Effector memory CD4-positive, alpha-beta T cell (primary cell): ENCODE measurements around the gene PRSS36.
"Not testable (repeated sequence)": the region's sequence is repeated elsewhere in the genome, so short reads cannot be mapped to it uniquely, and the experiment has no call there.

Experiments
- DNase-seq, 3 donors: peaks; one replicate each; pipeline ENCODE4 v3.0.0-alpha.2; 2020
- H3K27ac ChIP-seq: 2 replicates; pipeline ENCODE4 v1.7.0; 2013; ENCODE audit warnings: mild to moderate bottlenecking, low read length, moderate library complexity; ENCODE audit not compliant: insufficient read depth, poor library complexity, severe bottlenecking
- H3K27me3 ChIP-seq: replicated peaks from 2 replicates; pipeline ENCODE4 v1.7.0; 2013; ENCODE audit warnings: mild to moderate bottlenecking, low read length; ENCODE audit not compliant: insufficient read depth, control insufficient read depth, poor library complexity, severe bottlenecking
- H3K36me3 ChIP-seq: 2 replicates; pipeline ENCODE4 v1.7.0; 2013; ENCODE audit warnings: mild to moderate bottlenecking, low read length, moderate library complexity; ENCODE audit not compliant: control insufficient read depth, insufficient read depth
- H3K4me1 ChIP-seq: 2 replicates; pipeline ENCODE4 v1.7.0; 2013; ENCODE audit warnings: low read length, mild to moderate bottlenecking; ENCODE audit not compliant: control insufficient read depth, insufficient read depth, poor library complexity, severe bottlenecking
- H3K4me3 ChIP-seq: 2 replicates; pipeline ENCODE4 v1.7.0; 2013; ENCODE audit warnings: low read length, low read depth, mild to moderate bottlenecking; ENCODE audit not compliant: insufficient read depth, poor library complexity, severe bottlenecking
- H3K9me3 ChIP-seq: 2 replicates; pipeline ENCODE4 v1.7.0; 2013; ENCODE audit warnings: mild to moderate bottlenecking, low read length, moderate library complexity; ENCODE audit not compliant: control insufficient read depth

Gene PRSS36

DNA sequence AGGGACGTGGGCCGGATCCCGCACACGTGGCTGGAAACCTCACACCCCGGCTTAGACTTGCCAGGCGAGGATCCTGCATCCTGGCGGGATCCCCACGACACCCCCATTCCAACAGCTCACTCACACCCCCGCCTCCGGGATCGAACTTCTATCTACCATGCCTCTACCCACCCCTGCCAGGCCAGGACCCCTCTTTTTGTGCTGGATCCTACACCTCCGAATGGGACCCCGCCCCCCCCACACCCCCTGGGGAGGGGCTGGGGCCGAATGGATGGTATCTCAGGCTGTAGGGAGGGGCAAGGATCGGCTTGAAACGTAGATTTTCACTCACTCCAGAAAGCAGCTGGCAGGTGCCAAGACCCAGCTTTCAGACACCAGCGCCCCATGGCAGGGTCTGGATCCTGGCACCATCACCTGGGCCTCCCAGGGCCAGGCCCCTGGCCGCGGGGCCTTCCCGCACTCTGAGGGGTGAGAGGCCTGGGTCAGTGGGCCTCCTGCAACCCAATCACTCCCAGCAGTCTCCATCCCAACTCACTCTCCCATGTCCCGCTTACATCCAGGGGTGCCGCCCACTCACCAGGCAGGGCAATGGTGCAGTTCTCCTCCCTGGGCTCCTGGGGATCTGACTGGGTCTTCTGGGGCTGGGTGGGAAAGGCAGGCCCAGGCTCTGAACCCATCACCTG is 6.7 kb downstream of the PRSS36 start:
- no peaks in the 10 kb centered on the region for H3K4me1 ChIP-seq
- H3K4me3 ChIP-seq, result peak overlapping the region; percentile 20
- no peak for DNase-seq
- H3K27ac ChIP-seq, result peak overlapping the region; percentile 62
- H3K27me3 ChIP-seq, result no peaks in the 10 kb centered on the region
- no peaks in the 10 kb centered on the region for H3K9me3 ChIP-seq
- no peaks in the 10 kb centered on the region for H3K36me3 ChIP-seq

- Histone ChIP-seq H3K27ac (peak overlapping the region; percentile 62), H3K27me3 (no peaks in the 10 kb centered on the region), H3K4me1 (no peaks in the 10 kb centered on the region), H3K36me3 (no peaks in the 10 kb centered on the region), H3K9me3 (no peaks in the 10 kb centered on the region), H3K4me3 (peak overlapping the region; percentile 20)
- peak; percentile 93 to 96 (median 94) for DNase-seq
Observed at GRCh38 chr16:31142109-31143010, 7.5 kb downstream of the PRSS36 start.

- Histone ChIP-seq H3K9me3 (no peaks in the 10 kb centered on the region), H3K4me3 (peak overlapping the region; percentile 9), H3K4me1 (no peaks in the 10 kb centered on the region), H3K36me3 (no peaks in the 10 kb centered on the region), H3K27ac (peak overlapping the region; percentile 62), H3K27me3 (no peaks in the 10 kb centered on the region)
- DNase-seq, result no peak
Observed at GRCh38 chr16:31141489-31142108, 8.3 kb downstream of the PRSS36 start.

GRCh38 chr16:31141071-31141469 is 8.8 kb downstream of the PRSS36 start:
- not testable (repeated sequence) for H3K4me1 ChIP-seq, H3K4me3 ChIP-seq, H3K36me3 ChIP-seq, H3K27ac ChIP-seq, H3K9me3 ChIP-seq, DNase-seq, H3K27me3 ChIP-seq

DNA sequence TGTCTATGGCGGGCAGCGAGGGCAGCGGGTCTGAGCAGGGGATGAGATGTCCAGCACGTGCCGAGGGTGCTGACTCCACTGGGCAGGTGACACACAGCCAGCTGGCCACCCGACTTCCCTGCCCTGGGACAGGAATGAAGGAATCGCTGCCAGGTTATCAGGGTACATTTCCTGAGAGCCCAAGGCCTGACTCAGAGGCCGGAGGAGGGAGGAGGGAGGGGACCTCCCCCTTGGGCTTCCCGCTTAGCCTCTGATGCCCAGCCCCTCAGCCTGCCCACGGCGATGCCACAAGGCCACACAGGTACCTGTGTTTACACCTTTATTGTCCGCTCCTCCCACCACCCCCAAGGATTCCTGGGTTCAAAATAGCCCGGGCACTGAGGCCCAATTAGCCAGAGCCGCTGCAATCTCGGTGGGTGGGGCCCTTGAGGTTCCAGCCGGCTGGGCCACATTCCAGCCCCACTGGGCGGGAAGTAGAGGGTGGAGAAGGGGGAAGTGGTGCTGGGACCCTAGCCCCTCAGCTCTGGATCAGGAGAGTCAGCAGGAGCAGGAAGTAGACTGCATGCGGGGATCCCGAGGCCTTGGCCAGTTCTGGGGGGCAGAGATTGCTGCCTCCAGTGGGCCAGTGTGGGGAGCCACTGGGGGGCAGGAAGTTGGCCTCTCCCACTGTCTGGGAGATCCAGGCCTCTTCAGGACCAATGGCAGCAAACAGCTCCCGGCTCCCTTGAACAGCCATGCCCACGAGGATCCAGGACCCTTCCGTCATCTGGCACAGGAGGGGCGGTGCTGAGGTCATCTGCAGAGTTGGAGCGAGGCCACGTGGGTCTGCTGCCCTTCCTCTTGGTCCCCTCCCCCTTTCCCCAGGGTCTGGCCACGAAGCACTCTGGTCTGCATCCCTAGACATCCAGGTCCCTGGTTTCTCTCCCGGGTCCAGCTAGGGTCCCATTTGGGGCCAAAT is 11.0 kb downstream of the PRSS36 start:
- no peak for DNase-seq
- no peak overlapping the region for H3K27ac ChIP-seq
- H3K4me3 ChIP-seq, result no peak overlapping the region
- H3K4me1 ChIP-seq, result no peaks in the 10 kb centered on the region
- H3K9me3 ChIP-seq, result no peaks in the 10 kb centered on the region
- no peaks in the 10 kb centered on the region for H3K27me3 ChIP-seq
- H3K36me3 ChIP-seq, result no peaks in the 10 kb centered on the region

- H3K4me1 ChIP-seq, H3K27me3 ChIP-seq, H3K9me3 ChIP-seq: not testable (repeated sequence)
Observed at GRCh38 chr16:31136822-31137499, 12.9 kb downstream of the PRSS36 start.

GRCh38 chr16:31136287-31136662 is 13.6 kb downstream of the PRSS36 start:
- Histone ChIP-seq H3K4me1 (no peaks in the 10 kb centered on the region), H3K27me3 (no peaks in the 10 kb centered on the region), H3K4me3 (no peak overlapping the region), H3K27ac (no peak overlapping the region), H3K9me3 (no peaks in the 10 kb centered on the region), H3K36me3 (peaks cover 15% of the 10 kb centered on the region)
- no peak for DNase-seq

More at GRCh38 chr16:31136822-31137499, 12.9 kb downstream of the PRSS36 start:
- not testable (repeated sequence) for H3K36me3 ChIP-seq, H3K27ac ChIP-seq, DNase-seq, H3K4me3 ChIP-seq

DNA sequence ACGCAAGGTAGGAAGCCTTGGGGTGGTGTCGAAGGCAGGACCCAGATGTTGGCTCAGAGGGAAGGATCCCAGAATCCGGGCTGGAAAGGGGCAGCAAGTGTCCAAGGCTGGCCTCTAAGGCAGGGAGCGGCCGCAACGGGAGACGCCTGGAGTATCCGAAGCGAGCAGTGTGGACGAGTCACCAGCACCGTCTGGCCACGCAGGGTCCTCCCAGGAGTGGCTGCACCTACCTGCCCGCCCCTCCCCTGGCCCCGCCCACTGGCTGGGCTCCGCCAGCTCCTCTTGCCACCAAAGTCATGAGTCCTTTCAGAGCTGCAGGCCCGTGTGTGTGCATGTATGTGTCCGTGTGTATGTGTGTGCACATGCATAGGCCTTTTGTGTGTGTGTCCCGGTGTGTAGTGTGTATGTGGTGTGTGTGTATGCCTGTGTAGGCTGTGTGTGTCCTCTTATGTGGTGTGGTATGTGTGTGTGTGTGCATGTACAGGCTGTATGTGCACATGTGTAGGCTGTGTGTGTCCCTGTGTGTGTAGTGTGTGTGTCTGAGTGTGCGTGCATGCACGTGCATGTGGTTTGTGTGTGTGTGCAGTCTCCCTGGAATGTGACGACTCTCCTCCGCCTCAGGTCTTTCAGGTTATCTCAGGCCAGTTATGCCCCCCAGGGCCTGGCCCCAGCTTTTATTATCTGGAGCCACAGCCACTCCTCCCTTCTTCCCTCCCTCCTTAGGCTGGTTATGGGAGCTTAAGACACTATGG is 14.2 kb downstream of the PRSS36 start, which contains the start of gene PRSS8:
Gene PRSS8, minus strand, starts transcription at position 193 of the 752 bp plus-strand sequence. CDS start 229 bp downstream, outside the sequence.
- Histone ChIP-seq H3K9me3 (no peaks in the 10 kb centered on the region), H3K4me3 (no peak within 1 kb of the TSS), H3K27me3 (no peaks in the 10 kb centered on the region), H3K36me3 (peaks cover 20% of the 10 kb centered on the region), H3K4me1 (no peaks in the 10 kb centered on the region), H3K27ac (no peak within 1 kb of the TSS)
- no peak for DNase-seq
